Erythroblast (primary cell): ENCODE data around the gene FGF5.

Source experiments
- GATA1 ChIP-seq: IDR thresholded peaks from 2 replicates; pipeline ENCODE4 v1.6.1; 2011; ENCODE audit warnings: low read depth, mild to moderate bottlenecking, control low read depth, low read length, moderate library complexity
- POLR2A ChIP-seq: IDR thresholded peaks from 2 replicates; pipeline ENCODE4 v1.6.1; 2011; ENCODE audit warnings: mild to moderate bottlenecking, low read length

GRCh38 chr4:80294206-80294605 lies 27.7 kb downstream of the FGF5 start:
- TF ChIP-seq POLR2A: no peak
- TF ChIP-seq GATA1: no peak
